GM12878 (cell line): ENCODE results near the gene UTP4. TPM values are rescaled to one million over a fixed set of nuclear protein-coding genes. Genes with fewer than 3 reads are reported as not detected.
A peak's percentile ranks its signal among the peaks of the same experiment; 100 is the strongest.

ENCODE experiments used
- ATAC-seq: fragments of 200-7000 bp; cut with Tn5 transposase; 3 replicates; pipeline ENCODE4 v1.9.1; 2020; ENCODE audit warnings: mild to moderate bottlenecking, moderate library complexity
- BruUV-seq: library from RNA; stranded (reverse); fragments of 400-500 nt; replicated peaks from 2 replicates; lab custom pipeline; 2021; lab: Mats Ljungman, UMichigan
- CTCF ChIA-PET: fragments of 300-600 bp; sonication (Branson Sonifier 250); formaldehyde crosslinking; extraction: SDS; loops from one replicate; lab custom pipeline; 2021; ENCODE audit warnings: inconsistent platforms; lab: Yijun Ruan, JAX
- POLR2A ChIA-PET: fragments of 350-600 bp; formaldehyde crosslinking; extraction: SDS; loops from one replicate; lab custom pipeline; 2021; ENCODE audit warnings: inconsistent platforms; lab: Charles Lee
- RAD21 ChIA-PET: fragments of 300-600 bp; sonication (Branson Sonifier 250); formaldehyde crosslinking; loops from one replicate; lab custom pipeline; 2023; ENCODE audit warnings: antibody characterized with exemption; ENCODE audit not compliant: unreplicated experiment; lab: Charles Lee
- SMC1A ChIA-PET: fragments of 300-600 bp; sonication (Branson Sonifier 250); formaldehyde crosslinking; loops from one replicate; lab custom pipeline; 2023; ENCODE audit not compliant: unreplicated experiment, uncharacterized antibody; lab: Charles Lee
- DNase-seq: peaks from one replicate; pipeline ENCODE4 v3.0.0-alpha.2; 2011; ENCODE audit warnings: low read depth, low spot score
- FAIRE-seq: peaks from 3 replicates; lab custom pipeline; 2011; peaks lifted over from hg19 to GRCh38; lab: Jason Lieb, UNC
- H2AFZ ChIP-seq: 2 replicates; pipeline ENCODE4 v1.6.0; 2011; ENCODE audit warnings: low read depth, low read length, control low read depth; ENCODE audit not compliant: control insufficient read depth
- H3K27ac ChIP-seq: 2 replicates; pipeline ENCODE4 v1.5.1; 2011; ENCODE audit warnings: control low read depth; ENCODE audit not compliant: control insufficient read depth, insufficient read depth
- H3K27me3 ChIP-seq, 2 experiments: replicated peaks in 1 of 2; 2 replicates each; pipeline versions ENCODE4 v1.6.0 to v1.6.1; 2011; ENCODE audit warnings: low read length in 1 of 2; ENCODE audit not compliant: control insufficient read depth in 2 of 2, insufficient read depth in 2 of 2
- H3K36me3 ChIP-seq, 2 experiments: 2 replicates each; pipeline ENCODE4 v1.5.1; 2011; ENCODE audit warnings: low read length in 1 of 2; ENCODE audit not compliant: control insufficient read depth in 2 of 2, insufficient read depth in 2 of 2
- H3K4me1 ChIP-seq: 2 replicates; pipeline ENCODE4 v1.6.1; 2011; ENCODE audit warnings: mild to moderate bottlenecking, low read length, moderate library complexity, mixed read lengths; ENCODE audit not compliant: control insufficient read depth, insufficient read depth
- H3K4me2 ChIP-seq: 2 replicates; pipeline ENCODE4 v1.6.0; 2011; ENCODE audit warnings: control low read depth; ENCODE audit not compliant: control insufficient read depth, insufficient read depth
- H3K4me3 ChIP-seq: fragments of 200-600 bp; sonication (generic); 2 replicates; pipeline ENCODE4 v1.5.1; 2016
- H3K79me2 ChIP-seq: 2 replicates; pipeline ENCODE4 v1.6.0; 2011; ENCODE audit warnings: low read length; ENCODE audit not compliant: control insufficient read depth, insufficient read depth
- H3K9ac ChIP-seq: 2 replicates; pipeline ENCODE4 v1.8.0; 2011; ENCODE audit warnings: low read length, control low read depth, mixed read lengths; ENCODE audit not compliant: control insufficient read depth, insufficient read depth
- H3K9me3 ChIP-seq: replicated peaks from 3 replicates; pipeline ENCODE4 v1.5.1; 2011; ENCODE audit warnings: mild to moderate bottlenecking, low read length; ENCODE audit not compliant: control insufficient read depth, insufficient read depth
- H4K20me1 ChIP-seq: 2 replicates; pipeline ENCODE4 v1.6.0; 2011; ENCODE audit not compliant: control insufficient read depth, insufficient read depth
- CBFB ChIP-seq: IDR thresholded peaks from 2 replicates; pipeline ENCODE4 v1.6.1; 2016; ENCODE audit warnings: antibody characterized with exemption, low read depth
- CTCF ChIP-seq, 3 experiments: IDR thresholded peaks in 2 of 3; conservative IDR thresholded peaks in 1 of 3; 2 replicates each; pipeline ENCODE4 v1.5.1; 2011; ENCODE audit warnings: low read depth in 3 of 3, low read length in 3 of 3, mild to moderate bottlenecking in 3 of 3, control low read depth in 2 of 3, moderate library complexity in 2 of 3, inconsistent platforms in 1 of 3, mixed read lengths in 1 of 3; ENCODE audit not compliant: control insufficient read depth in 2 of 3, insufficient read depth in 1 of 3; ENCODE audit errors: extremely low read depth in 1 of 3
- HCFC1 ChIP-seq: fragments of 150-350 bp; IDR thresholded peaks from 2 replicates; pipeline ENCODE4 v1.6.1; 2014; ENCODE audit warnings: low read length
- LARP7 ChIP-seq: fragments of 450-650 bp; IDR thresholded peaks from 2 replicates; pipeline ENCODE4 v1.6.1; 2017; ENCODE audit warnings: mild to moderate bottlenecking
- MAX ChIP-seq: IDR thresholded peaks from 2 replicates; pipeline ENCODE4 v1.6.1; 2012; ENCODE audit warnings: low read depth, low read length, improper control_type of control experiment
- MXI1 ChIP-seq: fragments of 150-350 bp; IDR thresholded peaks from 2 replicates; pipeline ENCODE4 v1.6.1; 2011; ENCODE audit warnings: low read depth, mild to moderate bottlenecking, inconsistent platforms, low read length, improper control_type of control experiment
- PAX5 ChIP-seq: IDR thresholded peaks from 2 replicates; pipeline ENCODE4 v1.6.1; 2011; ENCODE audit warnings: low read depth, low read length, borderline replicate concordance
- RAD21 ChIP-seq: IDR thresholded peaks from 2 replicates; pipeline ENCODE4 v1.6.1; 2011; ENCODE audit warnings: mild to moderate bottlenecking, low read depth, low read length, moderate library complexity; ENCODE audit not compliant: insufficient read depth
- ZBTB40 ChIP-seq: fragments of 450-650 bp; IDR thresholded peaks from 2 replicates; pipeline ENCODE4 v1.6.1; 2016; ENCODE audit warnings: mild to moderate bottlenecking, moderate library complexity, borderline replicate concordance
- ZNF622 ChIP-seq: fragments of 450-650 bp; IDR thresholded peaks from 2 replicates; pipeline ENCODE4 v1.6.1; 2017; ENCODE audit warnings: mild to moderate bottlenecking, inconsistent platforms
- WGBS: methylation state at CpG from one replicate; pipeline ENCODE4 v1.1.6; 2016; ENCODE audit warnings: low lambda C conversion rate; ENCODE audit not compliant: insufficient replicate concordance, insufficient coverage; ENCODE audit errors: missing lambda C conversion rate; 5-methylcytosine and 5-hydroxymethylcytosine counted together
- in situ Hi-C: fragments of 300-500 bp; cut with MboI; formaldehyde crosslinking; loops from 9 replicates; pipeline ENCODE4 v1.14.3; 2018; ENCODE audit warnings: mixed read lengths
- intact Hi-C: fragments of 100-400 bp; cut with micrococcal nuclease; formaldehyde crosslinking; loops from one replicate; pipeline ENCODE4 v1.14.2; 2022; ENCODE audit not compliant: unreplicated experiment
- polyA plus RNA-seq, 11 experiments: library from polyadenylated mRNA; depleted of rRNA in 4 of 11; unstranded in 6 of 11; stranded (reverse) in 5 of 11; fragments of >200 nt; fragmentation: Nextera tagmentation in 4 of 11; fragmentation: Illumina TruSeq in 1 of 11; extraction: Ambion mirVana in 4 of 11; extraction: Trizol in 1 of 11; gene quantifications; 1 replicate in 1 of 11; 2 replicates in 10 of 11; pipeline versions ENCODE4 v1.2.1 to v1.2.3, GENCODE V29; 2011 to 2016; ENCODE audit warnings: inconsistent platforms in 2 of 11, missing spikeins in 2 of 11, low read depth in 1 of 11
- total RNA-seq, 4 experiments: library from RNA; depleted of rRNA in 3 of 4; stranded (reverse); fragments of >200 nt in 3 of 4; fragmentation: Illumina TruSeq in 1 of 4; extraction: Trizol in 1 of 4; gene quantifications; 2 replicates each; pipeline versions ENCODE4 v1.2.1 to v1.2.3, GENCODE V29; 2013 to 2021

The UTP4 gene
- total and polyA plus RNA-seq, 10 of the 15 experiments (the other 5 are each of a cell fraction or from before 2014, with no cell fraction given) = 32.5 to 131 (median 84.0) TPM

- in situ Hi-C loops = no loop called here
- H3K9ac ChIP-seq = no peak overlapping the region
- BruUV-seq = no TSS peak
- no peaks in the 10 kb centered on the region; a peak in 1 of 4 replicates for H3K36me3 ChIP-seq
- H3K27ac ChIP-seq = no peak overlapping the region
- FAIRE-seq = no peak
- no peaks in the 10 kb centered on the region for H3K27me3 ChIP-seq
- H3K4me3 ChIP-seq = no peak overlapping the region
- WGBS = 98% methylated on average over 16 of the region's 16 CpGs
- ATAC-seq = 0 out of 3 replicates have a peak, but pooled peaks have one; percentile 37
- H4K20me1 ChIP-seq = no peaks in the 10 kb centered on the region
- H3K79me2 ChIP-seq = no peaks in the 10 kb centered on the region
- no peaks in the 10 kb centered on the region for H3K9me3 ChIP-seq
- no peak overlapping the region for H3K4me2 ChIP-seq
- H3K4me1 ChIP-seq = no peaks in the 10 kb centered on the region
- POLR2A ChIA-PET = no interaction called here
- RAD21 ChIA-PET = no interaction called here
- TF ChIP-seq RAD21 (0 out of 2 replicates have a peak, but pooled peaks have one; percentile 4), CTCF (IDR thresholded peaks at IDR 0.05 in 2 of 3, conservative IDR thresholded peaks at IDR 0.05 in 1 of 3; ENCODE audit: control insufficient read depth in 2 of 3, extremely low read depth in 1 of 3, insufficient read depth in 1 of 3, low read depth in 3 of 3, low read length in 3 of 3) (peak; percentile 8 to 34 (median 9); a peak in 2 of 6 replicates), PAX5 (no peak)
- no peak overlapping the region for H2AFZ ChIP-seq
- CTCF ChIA-PET = no interaction called here
- intact Hi-C loops = no loop called here
- DNase-seq = no peak
- SMC1A ChIA-PET = interaction anchor here (1.3 kb wide), 1 partner anchor 202 kb away, joined by 3 read pairs; no protein-coding TSS in a partner anchor
Measured at GRCh38 chr16:69083306-69083941, 49.0 kb upstream of the UTP4 start.

GRCh38 chr16:69084289-69084688 is 48.2 kb upstream of the UTP4 start:
- CTCF ChIA-PET = interaction anchor here (1.8 to 2.5 kb wide), 2 partner anchors 9 to 29 kb away, joined by 4 to 7 read pairs; no protein-coding TSS in a partner anchor
- BruUV-seq = TSS peak; percentile 47
- H3K4me2 ChIP-seq = no peak overlapping the region
- H3K27ac ChIP-seq = no peak overlapping the region
- in situ Hi-C loops (no loop called here), intact Hi-C loops (no loop called here)
- no peaks in the 10 kb centered on the region for H3K79me2 ChIP-seq
- H2AFZ ChIP-seq = no peak overlapping the region
- RAD21 ChIA-PET = no interaction called here
- FAIRE-seq (no peak), DNase-seq (no peak), ATAC-seq (no peak)
- no peaks in the 10 kb centered on the region; a peak in 1 of 4 replicates for H3K36me3 ChIP-seq
- H3K9ac ChIP-seq = no peak overlapping the region
- H3K27me3 ChIP-seq = no peaks in the 10 kb centered on the region
- H3K9me3 ChIP-seq = no peaks in the 10 kb centered on the region
- SMC1A ChIA-PET = interaction anchor here (1.3 to 2.1 kb wide), 2 partner anchors 16 to 202 kb away, joined by 3 to 5 read pairs; no protein-coding TSS in a partner anchor
- no peaks in the 10 kb centered on the region for H4K20me1 ChIP-seq
- H3K4me1 ChIP-seq = peaks cover 7% of the 10 kb centered on the region
- no peak overlapping the region for H3K4me3 ChIP-seq
- WGBS = 89% methylated on average over 2 of the region's 2 CpGs
- POLR2A ChIA-PET = no interaction called here
- TF ChIP-seq MXI1 (no peak), CBFB (no peak), LARP7 (no peak), MAX (no peak), ZBTB40 (no peak), HCFC1 (no peak), ZNF622 (no peak)
